Measurements from ENCODE around the gene THSD4.

- TF ChIP-seq CTCF (IDR thresholded peaks at IDR 0.05; ENCODE audit: low read depth, low read length, poor library complexity, severe bottlenecking), result no peak
- TF ChIP-seq EZH2phosphoT487 (IDR thresholded peaks at IDR 0.05; ENCODE audit: borderline replicate concordance, low read length), result no peak
Measured at GRCh38 chr15:71768184-71768583, 652.9 kb downstream of the THSD4 start.
